ENCODE results near the gene RPS4Y1.

- TF ChIP-seq POLR2A (IDR thresholded peaks at IDR 0.05) (no peak), CTCF (IDR thresholded peaks at IDR 0.05) (no peak), POLR2AphosphoS5 (IDR thresholded peaks at IDR 0.05) (no peak)
Observed at GRCh38 chrY:2885880-2886279, 44.5 kb downstream of the RPS4Y1 start.

All from prostate gland (tissue), 2 donors.